Testis (tissue), 3 donors: Measurements from ENCODE around the gene RIOX2. TPM values are rescaled to one million over a fixed set of nuclear protein-coding genes. Genes with fewer than 3 reads are reported as not detected.

Experiments
- DNase-seq: peaks from one replicate; pipeline ENCODE4 v3.0.0-alpha.2; 2019
- H3K27ac ChIP-seq, 2 donors: fragments of 200-600 bp; sonication (generic); one replicate each; pipeline ENCODE4 v1.5.1; 2019
- H3K27me3 ChIP-seq: fragments of 200-600 bp; sonication (generic); one replicate; pipeline ENCODE4 v1.5.1; 2019
- H3K36me3 ChIP-seq: fragments of 200-600 bp; sonication (generic); one replicate; pipeline ENCODE4 v1.5.1; 2017; ENCODE audit warnings: low read depth; ENCODE audit errors: missing control alignments
- H3K4me1 ChIP-seq: fragments of 200-600 bp; sonication (generic); one replicate; pipeline ENCODE4 v1.5.1; 2019
- H3K4me3 ChIP-seq, 2 donors: fragments of 200-600 bp; sonication (generic); one replicate each; pipeline ENCODE4 v1.5.1; 2017 to 2019
- H3K9me3 ChIP-seq: fragments of 200-600 bp; sonication (generic); one replicate; pipeline ENCODE4 v1.5.1; 2017
- CTCF ChIP-seq, 3 experiments: fragments of 450-650 bp in 2 of 3; fragments of 200-600 bp in 1 of 3; sonication (generic) in 1 of 3; IDR thresholded peaks; one replicate each; pipeline ENCODE4 v1.5.1; 2016 to 2019; ENCODE audit warnings: antibody characterized with exemption in 3 of 3, mild to moderate bottlenecking in 2 of 3, moderate library complexity in 1 of 3
- POLR2A ChIP-seq: fragments of 450-650 bp; IDR thresholded peaks from one replicate; pipeline ENCODE4 v1.6.1; 2017; ENCODE audit warnings: antibody characterized with exemption, mild to moderate bottlenecking, moderate library complexity
- WGBS, 2 donors: methylation state at CpG; one replicate each; pipeline ENCODE4 v1.1.5; 2018; 5-methylcytosine and 5-hydroxymethylcytosine counted together
- intact Hi-C: fragments of 100-400 bp; cut with DNase I; formaldehyde crosslinking; loops from one replicate; pipeline ENCODE4 v1.15.1; 2023; ENCODE audit warnings: low total_unique reads
- polyA plus RNA-seq: library from polyadenylated mRNA; stranded (reverse); fragments of 350-450 nt; fragmentation: Illumina TruSeq; extraction: RNeasy Lipid Tissue Mini Kit (QIAGEN cat#74804); gene quantifications from one replicate; pipeline ENCODE4 v1.2.3, GENCODE V29; 2014; ENCODE audit warnings: low read depth, low replicate concordance; ENCODE audit not compliant: insufficient read depth
- total RNA-seq, 2 donors: library from RNA; depleted of rRNA; stranded (reverse); fragments of >200 nt; gene quantifications; one replicate each; pipeline ENCODE4 v1.2.3, GENCODE V29; 2016

The RIOX2 gene
- total and polyA plus RNA-seq, 3 donors from 2014 or later: 14.0 to 22.5 (median 16.3) TPM

- WGBS, 2 donors: 93 to 97% methylated on average over 2 of the region's 2 CpGs
- DNase-seq: no peak
These were observed 20.4 kb upstream of the RIOX2 start for GRCh38 chr3:97992547-97993173.

GRCh38 chr3:97991293-97991682 lies 19.1 kb upstream of the RIOX2 start:
- no peak overlapping the region for H3K4me3 ChIP-seq
- H3K9me3 ChIP-seq: no peaks in the 10 kb centered on the region
- no peaks in the 10 kb centered on the region for H3K4me1 ChIP-seq
- no peaks in the 10 kb centered on the region for H3K27me3 ChIP-seq
- 53 to 67% methylated on average over 5 of the region's 5 CpGs for WGBS, 2 donors
- TF ChIP-seq POLR2A: no peak
- no peak for TF ChIP-seq CTCF (IDR thresholded peaks at IDR 0.05)
- H3K36me3 ChIP-seq: no peaks in the 10 kb centered on the region
- DNase-seq: no peak
- intact Hi-C loops: no loop called here
- H3K27ac ChIP-seq: no peak overlapping the region

More at GRCh38 chr3:97992547-97993173, 20.4 kb upstream of the RIOX2 start:
- no peak overlapping the region for H3K27ac ChIP-seq
- intact Hi-C loops: no loop called here
- no peaks in the 10 kb centered on the region for H3K36me3 ChIP-seq
- H3K9me3 ChIP-seq: no peaks in the 10 kb centered on the region
- TF ChIP-seq CTCF (IDR thresholded peaks at IDR 0.05) (no peak), POLR2A (no peak)
- no peaks in the 10 kb centered on the region for H3K4me1 ChIP-seq
- H3K27me3 ChIP-seq: no peaks in the 10 kb centered on the region
- H3K4me3 ChIP-seq: no peak overlapping the region

GRCh38 chr3:97990624-97991292 lies 18.5 kb upstream of the RIOX2 start:
- intact Hi-C loops: no loop called here
- no peaks in the 10 kb centered on the region for H3K4me1 ChIP-seq
- WGBS, 2 donors: 42 to 60% methylated on average over 2 of the region's 2 CpGs
- no peak overlapping the region for H3K27ac ChIP-seq
- H3K4me3 ChIP-seq: no peak overlapping the region
- no peaks in the 10 kb centered on the region for H3K9me3 ChIP-seq
- no peak for DNase-seq
- no peak for TF ChIP-seq CTCF (IDR thresholded peaks at IDR 0.05)
- no peak for TF ChIP-seq POLR2A
- no peaks in the 10 kb centered on the region for H3K36me3 ChIP-seq
- no peaks in the 10 kb centered on the region for H3K27me3 ChIP-seq

DNA sequence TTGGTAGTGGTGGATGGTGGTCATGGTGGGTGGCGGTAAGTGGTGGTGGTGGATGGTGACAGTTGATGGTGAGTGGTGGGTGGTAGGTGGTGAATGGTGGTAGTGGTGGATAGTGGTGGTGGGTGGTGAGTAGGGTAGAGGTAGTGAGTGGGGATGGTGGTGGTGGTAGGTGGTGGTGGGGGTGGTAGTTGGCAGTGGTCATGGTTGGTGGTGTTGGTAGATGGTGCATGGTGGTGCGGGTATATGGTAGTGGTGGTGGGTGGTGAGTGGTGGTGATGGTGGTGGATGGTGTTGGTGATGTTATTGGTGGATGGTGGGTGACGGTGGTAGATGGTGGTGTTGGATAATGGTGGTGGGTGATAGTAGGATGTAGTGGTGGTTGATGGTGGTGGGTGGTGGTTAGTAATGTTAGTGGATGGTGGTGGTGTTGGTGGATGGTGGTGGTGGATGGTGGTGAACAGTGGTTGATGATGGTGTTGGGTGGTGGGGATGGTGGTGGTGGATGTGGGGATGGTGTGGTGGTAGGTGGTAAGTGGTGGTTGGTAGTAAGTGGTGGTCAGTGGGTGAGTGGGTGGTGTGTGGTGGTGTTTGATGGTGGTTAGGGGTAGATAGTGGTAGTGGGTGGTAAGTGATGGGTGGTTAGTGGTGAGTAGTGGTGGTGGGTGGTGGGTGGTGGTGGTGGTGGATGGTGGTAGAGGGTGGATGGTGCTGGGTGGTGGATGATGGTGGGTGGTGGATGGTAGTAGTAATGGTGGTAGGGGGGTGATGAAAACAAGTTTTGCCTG lies 16.7 kb upstream of the RIOX2 start:
- H3K27ac ChIP-seq: no peak overlapping the region
- no peaks in the 10 kb centered on the region for H3K27me3 ChIP-seq
- H3K4me1 ChIP-seq: no peaks in the 10 kb centered on the region
- H3K4me3 ChIP-seq: no peak overlapping the region
- no peak for TF ChIP-seq POLR2A
- 95 to 96% methylated on average over 3 of the region's 3 CpGs for WGBS, 2 donors
- DNase-seq: no peak
- no peaks in the 10 kb centered on the region for H3K36me3 ChIP-seq
- intact Hi-C loops: no loop called here
- no peaks in the 10 kb centered on the region for H3K9me3 ChIP-seq

DNA sequence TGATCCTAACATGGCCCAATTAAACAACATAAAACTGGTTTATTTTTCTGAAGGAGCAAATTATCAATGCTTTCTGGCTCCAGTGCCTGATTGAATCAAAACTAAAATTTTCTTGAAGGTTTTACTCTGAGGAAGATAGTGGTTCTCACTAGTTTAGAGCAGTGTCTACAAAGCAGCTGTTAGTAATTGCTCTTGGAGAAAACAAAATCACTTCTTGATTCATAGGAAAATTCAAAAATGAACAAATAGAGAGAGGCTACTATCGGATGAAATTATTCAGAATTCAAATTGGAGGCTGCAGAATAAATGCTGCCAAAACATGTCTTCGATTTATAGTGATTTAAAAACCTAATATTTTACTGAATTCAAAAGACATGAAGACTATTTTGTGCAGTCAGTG lies 15.1 kb upstream of the RIOX2 start:
- no peak overlapping the region for H3K4me3 ChIP-seq
- intact Hi-C loops: no loop called here
- no peaks in the 10 kb centered on the region for H3K36me3 ChIP-seq
- H3K4me1 ChIP-seq: no peaks in the 10 kb centered on the region
- no peak overlapping the region for H3K27ac ChIP-seq
- no peak for DNase-seq
- H3K9me3 ChIP-seq: no peaks in the 10 kb centered on the region
- TF ChIP-seq POLR2A: no peak
- no peak for TF ChIP-seq CTCF (IDR thresholded peaks at IDR 0.05)
- WGBS, 2 donors: 85 to 94% methylated on average over 2 of the region's 2 CpGs
- no peaks in the 10 kb centered on the region for H3K27me3 ChIP-seq
